Measurements from ENCODE around the gene CNPY4.

DNA sequence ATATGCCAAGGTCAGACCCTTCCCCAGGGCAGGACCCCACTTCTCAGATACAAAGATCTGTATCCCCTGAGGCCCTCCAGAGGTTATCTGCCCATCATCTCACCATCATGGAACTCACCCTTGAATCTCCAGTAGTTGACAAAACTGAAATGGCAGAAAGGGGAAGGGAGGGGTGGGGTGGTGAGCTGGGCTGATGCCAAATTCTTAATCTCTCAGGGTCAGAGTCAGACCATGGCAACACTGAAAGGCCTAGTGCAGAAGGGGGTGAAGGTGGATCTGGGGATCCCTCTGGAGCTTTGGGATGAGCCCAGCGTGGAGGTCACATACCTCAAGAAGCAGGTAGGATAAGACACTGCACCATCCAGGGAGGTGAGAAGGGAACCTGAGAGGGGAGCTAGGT is 3.1 kb downstream of the CNPY4 start:
- TF ChIP-seq, protein P1, sequence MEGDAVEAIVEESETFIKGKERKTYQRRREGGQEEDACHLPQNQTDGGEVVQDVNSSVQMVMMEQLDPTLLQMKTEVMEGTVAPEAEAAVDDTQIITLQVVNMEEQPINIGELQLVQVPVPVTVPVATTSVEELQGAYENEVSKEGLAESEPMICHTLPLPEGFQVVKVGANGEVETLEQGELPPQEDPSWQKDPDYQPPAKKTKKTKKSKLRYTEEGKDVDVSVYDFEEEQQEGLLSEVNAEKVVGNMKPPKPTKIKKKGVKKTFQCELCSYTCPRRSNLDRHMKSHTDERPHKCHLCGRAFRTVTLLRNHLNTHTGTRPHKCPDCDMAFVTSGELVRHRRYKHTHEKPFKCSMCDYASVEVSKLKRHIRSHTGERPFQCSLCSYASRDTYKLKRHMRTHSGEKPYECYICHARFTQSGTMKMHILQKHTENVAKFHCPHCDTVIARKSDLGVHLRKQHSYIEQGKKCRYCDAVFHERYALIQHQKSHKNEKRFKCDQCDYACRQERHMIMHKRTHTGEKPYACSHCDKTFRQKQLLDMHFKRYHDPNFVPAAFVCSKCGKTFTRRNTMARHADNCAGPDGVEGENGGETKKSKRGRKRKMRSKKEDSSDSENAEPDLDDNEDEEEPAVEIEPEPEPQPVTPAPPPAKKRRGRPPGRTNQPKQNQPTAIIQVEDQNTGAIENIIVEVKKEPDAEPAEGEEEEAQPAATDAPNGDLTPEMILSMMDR (conservative IDR thresholded peaks at IDR 0.05; ENCODE audit: low read length): no peak
- no peak for TF ChIP-seq EZH2phosphoT487 (IDR thresholded peaks at IDR 0.05; ENCODE audit: borderline replicate concordance, low read depth, low read length)

All from OCI-LY7 (cell line).